ENCODE results near the gene FAF1.

FAF1 gene

DNA sequence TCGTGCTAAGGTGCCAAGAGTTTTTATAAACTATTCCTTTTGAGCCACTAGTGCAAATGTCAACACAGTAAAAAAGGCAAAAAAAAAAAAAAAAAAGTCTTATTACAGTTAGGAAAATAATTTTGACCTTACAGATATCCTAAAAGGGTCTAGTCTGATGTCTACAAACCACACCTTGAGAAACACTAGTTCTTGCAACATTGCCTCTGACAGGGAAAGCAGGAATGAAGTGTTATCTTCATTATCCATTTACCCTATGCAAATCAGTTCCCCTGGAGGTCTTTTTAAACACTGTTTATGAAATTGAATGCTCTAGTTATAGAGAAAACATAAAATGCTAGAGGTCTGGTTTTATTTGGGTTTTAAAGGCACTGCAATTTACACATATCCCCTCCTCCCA, 421.6 kb downstream of the FAF1 start:
- TF ChIP-seq, protein P1, sequence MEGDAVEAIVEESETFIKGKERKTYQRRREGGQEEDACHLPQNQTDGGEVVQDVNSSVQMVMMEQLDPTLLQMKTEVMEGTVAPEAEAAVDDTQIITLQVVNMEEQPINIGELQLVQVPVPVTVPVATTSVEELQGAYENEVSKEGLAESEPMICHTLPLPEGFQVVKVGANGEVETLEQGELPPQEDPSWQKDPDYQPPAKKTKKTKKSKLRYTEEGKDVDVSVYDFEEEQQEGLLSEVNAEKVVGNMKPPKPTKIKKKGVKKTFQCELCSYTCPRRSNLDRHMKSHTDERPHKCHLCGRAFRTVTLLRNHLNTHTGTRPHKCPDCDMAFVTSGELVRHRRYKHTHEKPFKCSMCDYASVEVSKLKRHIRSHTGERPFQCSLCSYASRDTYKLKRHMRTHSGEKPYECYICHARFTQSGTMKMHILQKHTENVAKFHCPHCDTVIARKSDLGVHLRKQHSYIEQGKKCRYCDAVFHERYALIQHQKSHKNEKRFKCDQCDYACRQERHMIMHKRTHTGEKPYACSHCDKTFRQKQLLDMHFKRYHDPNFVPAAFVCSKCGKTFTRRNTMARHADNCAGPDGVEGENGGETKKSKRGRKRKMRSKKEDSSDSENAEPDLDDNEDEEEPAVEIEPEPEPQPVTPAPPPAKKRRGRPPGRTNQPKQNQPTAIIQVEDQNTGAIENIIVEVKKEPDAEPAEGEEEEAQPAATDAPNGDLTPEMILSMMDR (IDR thresholded peaks at IDR 0.05): no peak

DNA sequence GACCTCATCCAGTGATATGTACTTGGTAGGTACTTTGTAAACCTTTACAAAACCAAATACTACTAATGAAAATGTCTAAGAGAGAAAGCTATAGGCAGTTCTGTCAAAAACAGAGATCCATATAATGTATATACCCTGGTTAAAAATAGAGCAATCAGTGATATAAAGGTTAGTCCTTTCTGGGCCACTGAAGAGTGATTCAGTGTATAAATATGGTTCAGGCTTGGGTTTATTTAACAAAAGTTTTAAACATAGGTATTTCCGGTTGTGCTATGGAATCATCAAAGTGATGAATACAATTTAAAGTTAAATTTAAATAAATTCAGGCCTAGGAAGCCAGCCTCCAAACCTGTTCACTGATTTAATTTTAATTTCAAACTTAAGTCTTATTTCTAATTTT, 428.5 kb downstream of the FAF1 start:
- TF ChIP-seq, protein P1 (IDR thresholded peaks at IDR 0.05): no peak

DNA sequence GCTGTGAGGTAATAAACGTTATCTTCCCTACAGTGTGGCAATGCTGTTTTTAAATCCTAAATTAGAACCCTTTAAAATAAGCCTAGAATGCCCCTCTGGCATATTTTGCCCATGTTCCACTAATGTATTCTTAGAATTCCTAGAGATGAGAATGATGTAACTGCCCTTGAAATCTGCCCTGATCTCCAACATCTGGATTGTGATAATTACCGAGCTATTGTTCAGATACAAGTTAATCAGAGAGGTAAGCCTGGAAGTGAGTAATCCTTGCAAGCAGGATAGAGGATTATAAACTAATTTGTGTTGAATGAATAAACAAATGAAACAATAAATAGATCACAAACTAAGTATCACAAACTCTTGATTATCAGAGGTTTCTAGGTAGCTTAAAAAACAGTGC, 429.0 kb downstream of the FAF1 start:
- TF ChIP-seq, protein P1 (IDR thresholded peaks at IDR 0.05): no peak

DNA sequence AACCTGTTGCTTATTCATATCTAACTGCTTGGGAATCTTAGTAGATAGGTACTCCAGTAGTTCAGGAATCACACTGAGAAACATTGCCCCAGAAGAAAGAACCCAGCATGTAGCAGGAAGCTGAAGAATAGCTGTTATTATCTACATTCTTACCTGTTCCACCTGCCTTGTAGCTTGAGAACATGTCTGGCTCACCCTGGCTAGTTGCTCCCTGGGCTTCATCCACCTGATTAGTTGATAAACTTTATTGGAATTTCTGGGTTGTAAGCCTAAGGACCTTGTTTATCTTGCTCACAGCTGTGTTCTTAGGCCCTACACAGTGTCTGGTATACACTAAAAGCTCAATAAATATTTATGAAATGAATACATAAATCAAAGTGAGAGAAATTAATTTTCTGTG, 430.6 kb downstream of the FAF1 start:
- TF ChIP-seq, protein P1 (IDR thresholded peaks at IDR 0.05): no peak

DNA sequence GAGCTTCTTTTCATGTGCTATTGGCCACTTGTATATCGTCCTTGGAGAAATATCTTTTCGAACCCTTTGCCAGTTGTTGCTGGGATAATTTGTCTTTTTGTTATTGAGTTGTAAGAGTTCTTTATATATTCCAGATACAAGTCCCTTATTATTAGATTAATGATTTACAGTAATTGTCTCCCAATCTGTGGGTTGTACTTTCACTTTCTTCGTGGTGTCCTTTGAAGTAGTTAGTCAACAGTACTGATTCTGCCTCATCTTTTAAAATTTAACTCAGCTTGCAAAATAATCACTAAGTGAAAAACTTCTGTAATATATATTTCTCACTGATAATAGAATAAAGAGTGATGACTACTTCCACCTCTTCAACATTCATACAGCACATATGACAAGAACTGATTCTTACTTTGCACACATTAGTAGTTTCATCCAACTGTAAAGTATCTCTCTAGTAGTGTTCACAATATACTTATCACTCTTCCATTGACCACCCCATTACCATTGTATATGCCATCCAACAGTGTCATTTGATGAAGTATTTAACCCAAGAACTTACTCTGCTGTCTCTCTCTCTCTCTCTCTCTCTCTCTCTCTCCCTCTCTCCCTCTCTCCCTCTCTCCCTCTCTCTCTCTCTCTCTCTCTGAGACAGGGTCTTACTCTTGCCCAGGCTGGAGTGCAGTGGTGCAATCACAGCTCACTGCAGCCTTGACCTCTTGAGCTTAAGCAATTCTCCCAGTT, 432.6 kb downstream of the FAF1 start:
- TF ChIP-seq, protein P1 (IDR thresholded peaks at IDR 0.05): no peak

DNA sequence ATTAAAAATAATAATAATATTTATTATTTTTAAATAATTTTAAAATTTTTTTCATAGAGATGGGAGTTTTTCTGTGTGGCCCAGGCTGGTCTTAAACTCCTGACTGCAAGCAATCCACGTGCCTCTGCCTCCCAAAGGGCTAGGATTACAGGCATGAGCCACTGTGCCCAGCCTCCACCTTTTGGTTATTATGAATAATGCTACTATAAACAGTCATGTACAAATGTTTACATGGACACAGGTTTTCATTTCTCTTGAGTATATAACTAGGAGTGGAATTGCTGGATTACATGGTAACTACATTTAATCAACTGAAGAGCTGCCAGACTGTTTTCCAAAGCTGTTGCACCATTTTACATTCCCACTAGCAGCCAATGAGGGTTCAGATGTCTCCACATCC, 433.6 kb downstream of the FAF1 start:
- TF ChIP-seq, protein P1 (IDR thresholded peaks at IDR 0.05): no peak

DNA sequence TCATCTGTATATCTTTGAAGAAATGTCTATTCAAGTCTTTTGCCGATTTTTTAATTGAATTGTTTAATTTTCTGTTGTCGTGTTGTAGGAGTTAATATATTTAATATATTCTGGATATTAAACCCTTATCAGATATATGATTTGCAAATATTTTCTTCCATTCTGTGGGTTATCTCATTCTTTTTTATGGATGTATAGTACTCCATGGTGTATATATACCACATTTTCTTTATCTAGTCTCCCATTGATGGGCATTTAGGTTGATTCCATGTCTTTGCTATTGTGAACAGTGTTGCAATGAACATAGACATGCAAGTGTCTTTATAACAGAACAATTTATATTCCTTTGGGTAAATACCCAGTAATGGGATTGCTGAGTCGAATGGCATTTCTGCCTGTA, 436.5 kb downstream of the FAF1 start:
- TF ChIP-seq, protein P1 (IDR thresholded peaks at IDR 0.05): no peak
